Measurements from ENCODE around the gene TMEM223. TPM values are rescaled to one million over a fixed set of nuclear protein-coding genes. Genes with fewer than 3 reads are reported as not detected.

TMEM223 gene
- total and polyA plus RNA-seq, 9 donors = 12.0 to 26.9 (median 13.7) TPM

DNA sequence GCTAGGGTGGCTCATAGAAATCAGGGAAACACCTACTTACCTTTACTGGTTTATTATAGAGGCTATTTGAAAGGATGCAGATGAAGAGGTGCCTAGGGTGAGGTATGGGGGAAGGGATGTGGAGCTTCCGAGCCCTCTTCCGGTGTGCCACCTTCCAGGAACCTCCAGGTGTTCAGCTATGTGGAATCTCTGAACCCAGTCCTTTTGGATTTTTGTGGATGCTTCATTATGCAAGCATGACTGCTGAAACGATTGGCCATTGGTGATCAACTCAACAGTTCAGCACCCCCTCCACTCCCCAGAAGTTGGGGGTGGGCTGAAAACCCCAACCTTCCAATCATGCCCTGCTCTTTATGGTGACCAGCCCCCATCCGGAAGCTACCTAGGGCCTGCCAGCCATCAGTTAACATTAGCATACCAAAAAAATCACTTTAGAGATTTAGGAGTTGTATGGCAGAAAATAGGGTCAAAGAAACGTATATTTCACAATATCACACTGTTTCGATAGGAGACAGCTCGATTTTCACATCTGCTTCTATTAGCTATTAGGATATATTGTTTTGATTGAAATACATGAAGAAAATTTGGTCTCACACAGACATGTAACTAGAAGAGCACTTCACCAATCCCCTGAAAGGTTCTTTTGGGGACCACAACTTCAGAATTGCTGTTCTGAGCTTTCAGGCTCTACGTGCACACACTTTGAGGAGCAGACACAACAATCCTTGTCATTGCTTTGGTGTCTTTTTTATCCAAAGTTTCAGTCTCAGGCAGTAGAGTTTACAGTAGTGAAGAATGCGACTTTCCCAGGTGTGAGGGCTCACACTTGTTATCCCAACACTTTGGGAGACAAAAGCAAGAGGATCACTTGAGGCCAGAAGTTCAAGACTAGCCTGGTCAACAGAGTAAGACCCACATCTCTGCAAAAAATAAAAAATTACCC is 33.7 kb downstream of the TMEM223 start:
- DNase-seq = no peak
- no peaks in the 10 kb centered on the region for H3K36me3 ChIP-seq
- no peak for TF ChIP-seq POLR2A (IDR thresholded peaks at IDR 0.05)
- TF ChIP-seq, protein P1, sequence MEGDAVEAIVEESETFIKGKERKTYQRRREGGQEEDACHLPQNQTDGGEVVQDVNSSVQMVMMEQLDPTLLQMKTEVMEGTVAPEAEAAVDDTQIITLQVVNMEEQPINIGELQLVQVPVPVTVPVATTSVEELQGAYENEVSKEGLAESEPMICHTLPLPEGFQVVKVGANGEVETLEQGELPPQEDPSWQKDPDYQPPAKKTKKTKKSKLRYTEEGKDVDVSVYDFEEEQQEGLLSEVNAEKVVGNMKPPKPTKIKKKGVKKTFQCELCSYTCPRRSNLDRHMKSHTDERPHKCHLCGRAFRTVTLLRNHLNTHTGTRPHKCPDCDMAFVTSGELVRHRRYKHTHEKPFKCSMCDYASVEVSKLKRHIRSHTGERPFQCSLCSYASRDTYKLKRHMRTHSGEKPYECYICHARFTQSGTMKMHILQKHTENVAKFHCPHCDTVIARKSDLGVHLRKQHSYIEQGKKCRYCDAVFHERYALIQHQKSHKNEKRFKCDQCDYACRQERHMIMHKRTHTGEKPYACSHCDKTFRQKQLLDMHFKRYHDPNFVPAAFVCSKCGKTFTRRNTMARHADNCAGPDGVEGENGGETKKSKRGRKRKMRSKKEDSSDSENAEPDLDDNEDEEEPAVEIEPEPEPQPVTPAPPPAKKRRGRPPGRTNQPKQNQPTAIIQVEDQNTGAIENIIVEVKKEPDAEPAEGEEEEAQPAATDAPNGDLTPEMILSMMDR (IDR thresholded peaks at IDR 0.05) = no peak
- no peak for TF ChIP-seq EP300 (IDR thresholded peaks at IDR 0.05)
- no peak overlapping the region for H3K27ac ChIP-seq
- H3K4me1 ChIP-seq (ENCODE audit: insufficient read depth) = peaks cover 5% of the 10 kb centered on the region
- H3K9me3 ChIP-seq = no peaks in the 10 kb centered on the region
- 46 to 47% (median 46%) methylated on average over 9 of the region's 9 CpGs for WGBS, 3 donors
- no peaks in the 10 kb centered on the region for H3K27me3 ChIP-seq
- intact Hi-C loops (cut with DNase I) = no loop called here
- H3K4me3 ChIP-seq = no peak overlapping the region

DNA sequence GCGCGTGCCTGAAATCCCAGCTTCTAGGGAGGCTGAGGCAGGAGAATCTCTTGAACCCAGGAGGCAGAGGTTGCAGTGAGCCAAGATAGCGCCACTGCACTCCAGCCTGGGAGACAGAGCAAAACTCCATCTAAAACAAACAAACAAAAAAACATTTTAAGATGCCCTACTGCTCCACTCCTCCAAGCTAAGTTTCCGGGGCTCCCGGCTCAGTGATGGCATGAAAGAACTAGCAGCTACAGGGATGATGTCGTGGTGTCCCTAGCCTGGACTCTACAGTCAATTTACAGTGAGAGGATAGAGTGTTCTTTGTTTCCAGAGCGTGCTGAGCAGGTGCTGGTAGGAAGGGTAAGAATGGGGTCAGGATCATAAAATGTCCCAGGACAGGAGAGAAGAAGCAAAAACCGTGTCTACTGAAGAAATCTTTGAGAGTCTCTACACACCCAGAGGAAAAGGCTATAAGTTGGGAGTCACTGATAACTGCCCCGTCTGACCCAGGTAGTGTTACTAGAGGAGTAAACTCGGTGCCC is 36.7 kb downstream of the TMEM223 start:
- H3K36me3 ChIP-seq = no peaks in the 10 kb centered on the region
- no peak overlapping the region for H3K27ac ChIP-seq
- H3K9me3 ChIP-seq = no peaks in the 10 kb centered on the region
- H3K4me3 ChIP-seq = no peak overlapping the region
- no peak for DNase-seq
- intact Hi-C loops (cut with DNase I) = no loop called here
- H3K27me3 ChIP-seq = no peaks in the 10 kb centered on the region
- peaks cover 7% of the 10 kb centered on the region for H3K4me1 ChIP-seq (ENCODE audit: insufficient read depth)
- no peak for TF ChIP-seq EP300 (IDR thresholded peaks at IDR 0.05)
- TF ChIP-seq, protein P1 (IDR thresholded peaks at IDR 0.05) = no peak
- no peak for TF ChIP-seq POLR2A (IDR thresholded peaks at IDR 0.05)
- 72 to 78% (median 75%) methylated on average over 10 of the region's 10 CpGs for WGBS, 3 donors

DNA sequence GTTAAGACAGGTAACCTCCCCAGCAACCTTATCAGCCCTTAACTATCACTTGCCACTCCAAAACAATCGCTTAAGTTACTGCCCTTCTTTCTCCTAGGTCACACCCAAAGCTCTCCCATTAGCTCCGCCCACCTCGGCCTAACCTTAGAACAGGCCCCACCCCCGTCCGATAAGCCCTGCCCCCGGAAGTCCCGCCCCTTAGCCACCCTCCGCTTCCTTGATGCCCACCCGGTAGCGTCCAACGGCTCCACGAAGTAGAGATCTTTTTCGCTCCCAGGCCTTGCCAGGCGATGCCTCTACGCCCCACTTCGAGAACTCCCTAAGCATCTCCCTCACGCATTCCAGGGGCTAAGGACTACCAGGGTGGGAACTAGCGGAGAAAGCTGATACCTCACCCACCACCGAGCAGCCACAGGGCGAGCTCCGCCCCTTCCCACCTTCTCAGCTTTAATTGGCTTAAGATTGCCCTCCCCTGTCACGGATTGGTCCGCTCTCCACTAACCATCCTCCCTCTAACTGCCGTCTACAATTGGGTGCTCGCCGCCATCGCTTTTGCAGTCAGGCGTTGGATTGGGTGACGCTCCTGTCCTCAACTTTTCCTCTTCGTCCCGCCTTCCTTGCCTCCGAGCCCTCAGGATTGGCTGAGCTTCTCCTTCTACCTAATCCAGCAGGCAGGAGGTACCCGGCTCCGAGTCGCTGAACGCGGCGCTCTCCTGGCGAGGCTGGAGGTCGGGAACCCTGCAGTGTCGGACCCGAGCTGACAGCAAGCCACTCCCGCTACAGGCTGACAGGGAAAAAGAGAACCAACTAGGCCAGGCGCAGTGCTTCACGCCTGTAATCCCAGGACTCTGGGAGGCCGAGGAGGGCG is 37.8 kb downstream of the TMEM223 start, which contains the start of gene ZBTB3:
TSS of gene ZBTB3 (minus strand) at position 425 of the 868 bp plus-strand sequence. CDS start 496 bp downstream, outside the sequence.
- TF ChIP-seq POLR2A (IDR thresholded peaks at IDR 0.05) (peak; percentile 81), EP300 (IDR thresholded peaks at IDR 0.05) (peak; percentile 63)
- TF ChIP-seq, protein P1 (IDR thresholded peaks at IDR 0.05) = peak in 1 of 3 donors; percentile 24
- Histone ChIP-seq H3K4me1 (ENCODE audit: insufficient read depth) (peaks cover 7% of the 10 kb centered on the region), H3K36me3 (no peaks in the 10 kb centered on the region), H3K27me3 (no peaks in the 10 kb centered on the region), H3K27ac (peak within 1 kb of the TSS; percentile 42 to 84), H3K4me3 (peak within 1 kb of the TSS; percentile 87), H3K9me3 (no peaks in the 10 kb centered on the region)
- 0 to 1% (median 0%) methylated on average over 47 of the region's 47 CpGs for WGBS, 3 donors
- intact Hi-C loops (cut with DNase I) = no loop called here
- peak; percentile 94 to 98 (median 96) for DNase-seq
